Fibroblast of mammary gland (primary cell): ENCODE measurements around the gene LMNTD1.
A peak's percentile ranks its signal among the peaks of the same experiment; 100 is the strongest.

ENCODE experiments used
- DNase-seq: peaks from one replicate; pipeline ENCODE4 v3.0.0-alpha.2; 2010; ENCODE audit warnings: low read depth
- H3K4me3 ChIP-seq: 2 replicates; pipeline ENCODE4 v1.5.1; 2011; ENCODE audit warnings: low read depth, mild to moderate bottlenecking, low read length, moderate library complexity; ENCODE audit not compliant: control insufficient read depth
- CTCF ChIP-seq: conservative IDR thresholded peaks from 2 replicates; pipeline ENCODE4 v1.5.1; 2011; ENCODE audit warnings: low read depth, low read length, inconsistent platforms; ENCODE audit not compliant: control insufficient read depth, insufficient read depth

The LMNTD1 gene

GRCh38 chr12:25531502-25532052 lies 21.5 kb downstream of the LMNTD1 start:
- H3K4me3 ChIP-seq: no peak overlapping the region
- DNase-seq: no peak
- no peak for TF ChIP-seq CTCF

- peak; percentile 42 for DNase-seq
- TF ChIP-seq CTCF: no peak
- no peak overlapping the region for H3K4me3 ChIP-seq
Observed at GRCh38 chr12:25529738-25530137, 23.3 kb downstream of the LMNTD1 start.

- no peak for TF ChIP-seq CTCF
- no peak for DNase-seq
- H3K4me3 ChIP-seq: no peak overlapping the region
Observed at GRCh38 chr12:25526778-25527177, 26.3 kb downstream of the LMNTD1 start.

- no peak for DNase-seq
- no peak overlapping the region for H3K4me3 ChIP-seq
- no peak for TF ChIP-seq CTCF
Observed at GRCh38 chr12:25524366-25524765, 28.7 kb downstream of the LMNTD1 start.

GRCh38 chr12:25521625-25522256 lies 31.3 kb downstream of the LMNTD1 start:
- no peak overlapping the region for H3K4me3 ChIP-seq
- TF ChIP-seq CTCF: no peak
- no peak for DNase-seq

- no peak overlapping the region for H3K4me3 ChIP-seq
- peak; percentile 87 for DNase-seq
- TF ChIP-seq CTCF: no peak
Observed at GRCh38 chr12:25518512-25518911, 34.6 kb downstream of the LMNTD1 start.
